Retinal pigment epithelial cell (primary cell): ENCODE data around the gene TIE1.
A peak's percentile ranks its signal among the peaks of the same experiment; 100 is the strongest.

Experiments
- DNase-seq: peaks from one replicate; pipeline ENCODE4 v3.0.0-alpha.2; 2010; ENCODE audit warnings: low read depth
- H3K4me3 ChIP-seq: 2 replicates; pipeline ENCODE4 v1.5.1; 2011; ENCODE audit warnings: mild to moderate bottlenecking, low read length, control low read depth, moderate library complexity
- TF ChIP-seq, protein P1 (sequence below): conservative IDR thresholded peaks from 2 replicates; pipeline ENCODE4 v1.5.1; 2011; ENCODE audit warnings: low read depth, low read length, control low read depth, inconsistent platforms

TIE1 gene

DNA sequence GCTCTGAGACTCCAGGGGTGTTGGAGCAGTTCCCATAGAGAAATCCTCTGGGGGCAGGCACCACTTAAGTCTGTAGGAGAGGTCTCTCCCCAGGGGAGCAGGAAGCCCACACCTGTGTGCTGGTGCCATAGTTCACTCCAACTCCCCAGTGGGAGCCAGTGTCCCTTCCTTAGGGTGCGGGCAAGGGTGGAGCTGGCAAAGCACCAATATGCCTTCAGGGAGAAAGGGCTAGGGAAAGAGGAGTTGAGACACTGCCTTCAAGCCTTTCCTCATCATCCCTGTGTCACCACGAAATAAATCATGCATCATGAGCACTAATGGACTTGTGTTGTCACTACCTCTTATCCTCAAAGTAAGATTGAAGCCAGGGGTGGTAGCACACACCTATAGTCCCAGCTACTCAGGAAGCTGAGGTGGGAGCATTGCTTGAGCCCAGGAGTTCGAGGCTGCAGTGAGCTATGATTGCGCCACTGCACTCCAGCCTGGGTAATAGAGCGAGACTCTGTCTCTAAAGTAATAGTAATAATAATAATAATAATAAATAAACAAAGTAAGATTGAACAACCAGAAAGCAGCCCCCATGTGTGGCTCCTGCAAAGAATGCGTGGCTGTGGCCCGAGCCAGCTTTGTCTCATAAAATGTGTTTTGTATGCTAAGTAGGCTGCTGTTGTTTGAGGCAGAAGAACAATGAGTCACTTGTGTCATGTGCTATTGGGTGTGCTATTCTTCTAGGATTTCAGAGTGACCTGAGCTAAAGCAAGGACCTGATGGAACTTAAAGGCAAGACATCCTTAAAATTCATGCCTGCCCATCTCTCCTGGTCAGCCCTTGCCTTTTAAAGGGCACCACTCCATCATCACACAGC is 6.7 kb upstream of the TIE1 start:
- peak; percentile 55 for DNase-seq
- no peak overlapping the region for H3K4me3 ChIP-seq
- TF ChIP-seq, protein P1, sequence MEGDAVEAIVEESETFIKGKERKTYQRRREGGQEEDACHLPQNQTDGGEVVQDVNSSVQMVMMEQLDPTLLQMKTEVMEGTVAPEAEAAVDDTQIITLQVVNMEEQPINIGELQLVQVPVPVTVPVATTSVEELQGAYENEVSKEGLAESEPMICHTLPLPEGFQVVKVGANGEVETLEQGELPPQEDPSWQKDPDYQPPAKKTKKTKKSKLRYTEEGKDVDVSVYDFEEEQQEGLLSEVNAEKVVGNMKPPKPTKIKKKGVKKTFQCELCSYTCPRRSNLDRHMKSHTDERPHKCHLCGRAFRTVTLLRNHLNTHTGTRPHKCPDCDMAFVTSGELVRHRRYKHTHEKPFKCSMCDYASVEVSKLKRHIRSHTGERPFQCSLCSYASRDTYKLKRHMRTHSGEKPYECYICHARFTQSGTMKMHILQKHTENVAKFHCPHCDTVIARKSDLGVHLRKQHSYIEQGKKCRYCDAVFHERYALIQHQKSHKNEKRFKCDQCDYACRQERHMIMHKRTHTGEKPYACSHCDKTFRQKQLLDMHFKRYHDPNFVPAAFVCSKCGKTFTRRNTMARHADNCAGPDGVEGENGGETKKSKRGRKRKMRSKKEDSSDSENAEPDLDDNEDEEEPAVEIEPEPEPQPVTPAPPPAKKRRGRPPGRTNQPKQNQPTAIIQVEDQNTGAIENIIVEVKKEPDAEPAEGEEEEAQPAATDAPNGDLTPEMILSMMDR, result no peak

DNA sequence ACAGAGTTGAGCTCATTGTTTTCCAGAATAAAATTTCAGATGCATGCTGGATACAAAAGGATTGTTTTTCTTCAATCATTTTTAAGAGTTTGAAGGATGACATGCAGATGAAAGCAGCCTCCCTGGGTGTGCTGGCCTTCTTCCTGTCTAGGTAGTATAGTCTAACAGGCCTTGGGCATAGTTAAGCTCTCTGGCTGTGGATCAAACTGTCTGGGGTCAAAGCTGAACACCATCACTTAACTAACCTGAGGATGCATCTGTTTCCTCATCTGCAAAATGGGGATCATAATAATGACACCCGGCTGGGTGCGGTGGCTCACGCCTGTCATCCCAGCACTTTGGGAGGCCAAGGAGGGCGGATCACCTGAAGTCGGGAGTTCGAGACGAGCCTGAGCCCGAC is 6.0 kb upstream of the TIE1 start:
- no peak overlapping the region for H3K4me3 ChIP-seq
- TF ChIP-seq, protein P1, result no peak
- DNase-seq, result no peak

DNA sequence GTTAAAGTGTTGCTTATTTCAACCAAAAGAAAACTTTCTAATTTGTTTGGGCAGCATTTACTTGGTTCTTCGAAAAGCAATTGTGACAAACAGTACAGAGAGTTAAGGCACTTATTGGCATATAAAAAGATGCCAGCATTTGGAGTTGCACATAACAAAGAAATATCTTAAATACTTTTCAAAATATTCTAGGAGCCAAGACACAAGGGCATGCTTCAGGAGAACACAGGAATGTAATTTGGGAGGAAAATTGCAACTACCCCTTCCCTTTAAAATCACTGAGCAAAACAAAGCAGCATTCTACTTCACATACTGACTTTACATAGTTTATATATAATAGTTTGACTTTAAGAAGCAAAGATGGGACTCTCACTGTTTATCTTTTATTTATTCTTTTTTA is 4.6 kb upstream of the TIE1 start:
- no peak overlapping the region for H3K4me3 ChIP-seq
- TF ChIP-seq, protein P1, result no peak
- DNase-seq, result no peak

DNA sequence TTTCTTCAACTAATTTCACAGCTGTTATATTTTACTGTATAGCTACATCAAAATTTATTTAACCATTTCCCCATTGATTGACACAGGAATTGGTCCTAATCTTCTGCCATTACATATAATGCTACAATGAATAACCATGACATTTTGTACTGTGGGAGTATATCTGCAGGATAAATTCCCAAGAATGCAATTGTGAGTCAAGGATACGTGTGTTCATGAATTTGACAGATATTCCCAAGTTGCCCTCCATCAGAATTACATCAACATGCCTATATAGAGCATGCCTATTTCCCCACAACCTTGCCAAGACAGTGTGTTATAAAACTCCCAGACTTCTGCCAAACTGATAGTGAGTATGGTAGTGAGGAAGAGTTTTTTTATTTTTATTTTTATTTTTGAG is 2.7 kb upstream of the TIE1 start:
- TF ChIP-seq, protein P1, result no peak
- H3K4me3 ChIP-seq, result no peak overlapping the region
- DNase-seq, result no peak

DNA sequence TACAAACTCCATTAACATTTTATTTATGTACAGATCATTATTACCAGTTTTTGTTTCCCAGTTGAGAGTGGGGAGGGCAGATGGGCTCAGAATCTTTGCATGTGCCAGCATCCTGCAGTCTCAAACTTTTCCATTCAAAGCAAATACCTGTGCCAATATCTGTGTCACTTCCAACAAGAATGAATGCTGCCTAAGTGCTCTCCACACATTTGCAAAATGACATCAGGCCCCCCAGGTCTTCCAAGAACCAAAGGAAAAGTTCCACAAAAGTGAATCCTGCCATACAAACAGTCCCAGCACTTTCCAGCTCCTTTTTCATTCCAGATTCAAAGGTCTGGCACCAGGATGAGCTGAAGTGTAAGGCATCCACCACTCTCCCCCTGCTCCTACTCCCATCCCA is 1.7 kb upstream of the TIE1 start:
- no peak for DNase-seq
- no peak overlapping the region for H3K4me3 ChIP-seq
- TF ChIP-seq, protein P1, result no peak

DNA sequence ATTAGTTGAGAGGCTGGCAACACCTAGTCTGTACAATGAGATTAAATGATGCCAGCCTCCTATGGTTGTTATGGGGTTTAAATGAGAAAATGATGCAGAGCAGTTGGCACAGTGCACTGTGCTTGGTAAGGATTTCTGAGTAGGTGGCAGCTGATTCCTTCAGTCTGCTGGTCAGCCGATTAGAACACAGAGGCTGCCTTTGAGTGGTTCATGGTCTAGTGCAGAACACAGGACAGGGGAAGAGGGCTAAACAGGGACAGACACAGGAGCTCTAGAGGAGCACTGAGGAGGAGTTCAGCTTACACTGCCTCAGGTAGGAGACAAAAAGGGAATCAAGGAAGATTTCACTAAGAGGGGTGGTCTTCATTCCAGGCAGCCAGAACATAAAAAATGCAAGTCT is 1.4 kb downstream of the TIE1 start:
- no peak for DNase-seq
- H3K4me3 ChIP-seq, result no peak overlapping the region
- TF ChIP-seq, protein P1, result no peak
